ENCODE results near the gene PLCH2.

PLCH2 gene

GRCh38 chr1:2508751-2509150 lies 32.7 kb downstream of the PLCH2 start:
- Histone ChIP-seq H3K9ac (ENCODE audit: insufficient read length) (no peak overlapping the region), H3K36me3 (ENCODE audit: insufficient read depth, low read length) (peaks cover 27% of the 10 kb centered on the region; the same call in 1 of the 2 replicates), H3K9me3 (ENCODE audit: low read depth, low read length) (no peaks in the 10 kb centered on the region), H3K27ac (no peak overlapping the region), H3K4me3 (no peak overlapping the region)
- no peak for TF ChIP-seq POLR2AphosphoS5 (IDR thresholded peaks at IDR 0.05; ENCODE audit: borderline replicate concordance, low read depth, low read length)
- TF ChIP-seq FOXP2 (optimal IDR thresholded peaks at IDR 0.05; ENCODE audit: control extremely low read depth, extremely low read length, insufficient read depth): no peak
- TF ChIP-seq EZH2 (IDR thresholded peaks at IDR 0.05): no peak
- no peak for DNase-seq (ENCODE audit: low read depth, low spot score)

GRCh38 chr1:2509589-2509988 lies 33.5 kb downstream of the PLCH2 start:
- TF ChIP-seq EZH2 (IDR thresholded peaks at IDR 0.05) (no peak), FOXP2 (optimal IDR thresholded peaks at IDR 0.05; ENCODE audit: control extremely low read depth, extremely low read length, insufficient read depth) (no peak)
- Histone ChIP-seq H3K9ac (ENCODE audit: insufficient read length) (no peak overlapping the region), H3K27ac (no peak overlapping the region), H3K4me3 (no peak overlapping the region), H3K9me3 (ENCODE audit: low read depth, low read length) (no peaks in the 10 kb centered on the region), H3K36me3 (ENCODE audit: insufficient read depth, low read length) (peaks cover 31% of the 10 kb centered on the region; the same call in 1 of the 2 replicates)
- DNase-seq (ENCODE audit: low read depth, low spot score): no peak

- no peak for TF ChIP-seq FOXP2 (optimal IDR thresholded peaks at IDR 0.05; ENCODE audit: control extremely low read depth, extremely low read length, insufficient read depth)
- TF ChIP-seq POLR2AphosphoS5 (IDR thresholded peaks at IDR 0.05; ENCODE audit: borderline replicate concordance, low read depth, low read length): no peak
- no peak for TF ChIP-seq EZH2 (IDR thresholded peaks at IDR 0.05)
- no peak for DNase-seq (ENCODE audit: low read depth, low spot score)
- H3K9me3 ChIP-seq (ENCODE audit: low read depth, low read length): no peaks in the 10 kb centered on the region
- H3K27ac ChIP-seq: no peak overlapping the region
- no peak overlapping the region for H3K4me3 ChIP-seq
- no peak overlapping the region for H3K9ac ChIP-seq (ENCODE audit: insufficient read length)
- H3K36me3 ChIP-seq (ENCODE audit: insufficient read depth, low read length): peaks cover 36% of the 10 kb centered on the region; the same call in 1 of the 2 replicates
Observed at GRCh38 chr1:2510366-2511155, 34.5 kb downstream of the PLCH2 start.

- TF ChIP-seq POLR2AphosphoS5 (IDR thresholded peaks at IDR 0.05; ENCODE audit: borderline replicate concordance, low read depth, low read length): no peak
- no peak for TF ChIP-seq EZH2 (IDR thresholded peaks at IDR 0.05)
- TF ChIP-seq FOXP2 (optimal IDR thresholded peaks at IDR 0.05; ENCODE audit: control extremely low read depth, extremely low read length, insufficient read depth): no peak
- Histone ChIP-seq H3K36me3 (ENCODE audit: insufficient read depth, low read length) (peaks cover 54% of the 10 kb centered on the region; the same call in 1 of the 2 replicates), H3K9me3 (ENCODE audit: low read depth, low read length) (no peaks in the 10 kb centered on the region), H3K4me3 (no peak overlapping the region), H3K9ac (ENCODE audit: insufficient read length) (no peak overlapping the region), H3K27ac (no peak overlapping the region)
- no peak for DNase-seq (ENCODE audit: low read depth, low spot score)
Observed at GRCh38 chr1:2512862-2513421, 36.9 kb downstream of the PLCH2 start.

- Histone ChIP-seq H3K27ac (no peak overlapping the region), H3K4me3 (no peak overlapping the region), H3K9me3 (ENCODE audit: low read depth, low read length) (no peaks in the 10 kb centered on the region), H3K36me3 (ENCODE audit: insufficient read depth, low read length) (peaks cover 62% of the 10 kb centered on the region; the same call in 1 of the 2 replicates), H3K9ac (ENCODE audit: insufficient read length) (no peak overlapping the region)
- no peak for DNase-seq (ENCODE audit: low read depth, low spot score)
- no peak for TF ChIP-seq POLR2AphosphoS5 (IDR thresholded peaks at IDR 0.05; ENCODE audit: borderline replicate concordance, low read depth, low read length)
- TF ChIP-seq FOXP2 (optimal IDR thresholded peaks at IDR 0.05; ENCODE audit: control extremely low read depth, extremely low read length, insufficient read depth): no peak
- TF ChIP-seq EZH2 (IDR thresholded peaks at IDR 0.05): no peak
Observed at GRCh38 chr1:2513939-2514652, 38.0 kb downstream of the PLCH2 start.

- no peaks in the 10 kb centered on the region for H3K9me3 ChIP-seq (ENCODE audit: low read depth, low read length)
- H3K27ac ChIP-seq: no peak overlapping the region
- TF ChIP-seq EZH2 (IDR thresholded peaks at IDR 0.05): no peak
- TF ChIP-seq FOXP2 (optimal IDR thresholded peaks at IDR 0.05; ENCODE audit: control extremely low read depth, extremely low read length, insufficient read depth): no peak
- no peak for TF ChIP-seq POLR2AphosphoS5 (IDR thresholded peaks at IDR 0.05; ENCODE audit: borderline replicate concordance, low read depth, low read length)
- peaks cover 62% of the 10 kb centered on the region; the same call in 1 of the 2 replicates for H3K36me3 ChIP-seq (ENCODE audit: insufficient read depth, low read length)
- no peak for DNase-seq (ENCODE audit: low read depth, low spot score)
- no peak overlapping the region for H3K4me3 ChIP-seq
- no peak overlapping the region for H3K9ac ChIP-seq (ENCODE audit: insufficient read length)
Observed at GRCh38 chr1:2514863-2515762, 39.0 kb downstream of the PLCH2 start.

- Histone ChIP-seq H3K9me3 (ENCODE audit: low read depth, low read length) (no peaks in the 10 kb centered on the region), H3K9ac (ENCODE audit: insufficient read length) (no peak overlapping the region), H3K27ac (no peak overlapping the region), H3K4me3 (no peak overlapping the region), H3K36me3 (ENCODE audit: insufficient read depth, low read length) (peaks cover 62% of the 10 kb centered on the region; the same call in 1 of the 2 replicates)
- TF ChIP-seq FOXP2 (optimal IDR thresholded peaks at IDR 0.05; ENCODE audit: control extremely low read depth, extremely low read length, insufficient read depth) (no peak), EZH2 (IDR thresholded peaks at IDR 0.05) (no peak), POLR2AphosphoS5 (IDR thresholded peaks at IDR 0.05; ENCODE audit: borderline replicate concordance, low read depth, low read length) (no peak)
- DNase-seq (ENCODE audit: low read depth, low spot score): no peak
Observed at GRCh38 chr1:2515763-2516080, 39.6 kb downstream of the PLCH2 start.
